ENCODE measurements around the gene SNX4. TPM values are rescaled to one million over a fixed set of nuclear protein-coding genes. Genes with fewer than 3 reads are reported as not detected.
"Not testable (repeated sequence)": the region's sequence is repeated elsewhere in the genome, so short reads cannot be mapped to it uniquely, and the experiment has no call there.

The SNX4 gene
- total RNA-seq = 10 to 100 TPM; 36.2 to 36.3 TPM

GRCh38 chr3:125519678-125520562 is at the start of gene SNX4:
Gene SNX4, minus strand, starts transcription at chr3:125520202. Its CDS starts 30 bp downstream, at chr3:125520172.
- H3K27ac Mint-ChIP-seq = peak within 1 kb of the TSS; percentile 93
- H3K9me3 Mint-ChIP-seq (ENCODE audit: low read depth) = no peaks in the 10 kb centered on the region
- ATAC-seq (peak; percentile 99), DNase-seq (peak; percentile 93)
- intact Hi-C loops (cut with DNase I, micrococcal nuclease) = loop anchor here (1.0 to 10.0 kb wide), 7 partner anchors 8 to 955 kb away; partner anchors contain the start of genes OSBPL11 (in 2 of the 2) and ZXDC (in 1 of the 2)
- H3K27me3 Mint-ChIP-seq = no peaks in the 10 kb centered on the region
- POLR2A ChIA-PET = interaction anchor here (0.7 kb wide), 1 partner anchor 43 kb away, joined by 3 read pairs; no protein-coding TSS in a partner anchor
- H3K4me3 Mint-ChIP-seq = peak within 1 kb of the TSS; percentile 85
- CTCF ChIA-PET = interaction anchor here (0.5 to 2.2 kb wide), 10 partner anchors 19 to 487 kb away, joined by 3 to 12 read pairs (median 3); no protein-coding TSS in a partner anchor
- peaks cover 37% of the 10 kb centered on the region for H3K4me1 Mint-ChIP-seq
- peaks cover 8% of the 10 kb centered on the region for H3K36me3 Mint-ChIP-seq (ENCODE audit: low read depth)

- CTCF ChIA-PET = interaction anchor here (0.9 to 2.1 kb wide), 2 partner anchors 9 to 30 kb away, joined by 3 to 6 read pairs; no protein-coding TSS in a partner anchor
- POLR2A ChIA-PET = no interaction called here
- DNase-seq (peak; percentile 5), ATAC-seq (peak; percentile 60)
- H3K36me3 Mint-ChIP-seq (ENCODE audit: low read depth) = peaks cover 17% of the 10 kb centered on the region
- H3K4me1 Mint-ChIP-seq = peaks cover 15% of the 10 kb centered on the region
- H3K4me3 Mint-ChIP-seq = no peak overlapping the region
- peak overlapping the region; percentile 11 for H3K27ac Mint-ChIP-seq
- intact Hi-C loops (cut with DNase I, micrococcal nuclease) = no loop called here
- H3K9me3 Mint-ChIP-seq (ENCODE audit: low read depth) = no peaks in the 10 kb centered on the region
- H3K27me3 Mint-ChIP-seq = no peaks in the 10 kb centered on the region
Measured at GRCh38 chr3:125556314-125556713, 36.3 kb upstream of the SNX4 start.

GRCh38 chr3:125552401-125552800 is 32.4 kb upstream of the SNX4 start:
- peaks cover 21% of the 10 kb centered on the region for H3K4me1 Mint-ChIP-seq
- H3K36me3 Mint-ChIP-seq (ENCODE audit: low read depth) = peaks cover 13% of the 10 kb centered on the region
- no peak overlapping the region for H3K4me3 Mint-ChIP-seq
- intact Hi-C loops (cut with DNase I, micrococcal nuclease) = no loop called here
- CTCF ChIA-PET = interaction anchor here (0.5 kb wide), 1 partner anchor 86 kb away, joined by 3 read pairs; no protein-coding TSS in a partner anchor
- no peaks in the 10 kb centered on the region for H3K27me3 Mint-ChIP-seq
- ATAC-seq (no peak), DNase-seq (no peak)
- POLR2A ChIA-PET = no interaction called here
- H3K9me3 Mint-ChIP-seq (ENCODE audit: low read depth) = no peaks in the 10 kb centered on the region
- H3K27ac Mint-ChIP-seq = no peak overlapping the region

DNA sequence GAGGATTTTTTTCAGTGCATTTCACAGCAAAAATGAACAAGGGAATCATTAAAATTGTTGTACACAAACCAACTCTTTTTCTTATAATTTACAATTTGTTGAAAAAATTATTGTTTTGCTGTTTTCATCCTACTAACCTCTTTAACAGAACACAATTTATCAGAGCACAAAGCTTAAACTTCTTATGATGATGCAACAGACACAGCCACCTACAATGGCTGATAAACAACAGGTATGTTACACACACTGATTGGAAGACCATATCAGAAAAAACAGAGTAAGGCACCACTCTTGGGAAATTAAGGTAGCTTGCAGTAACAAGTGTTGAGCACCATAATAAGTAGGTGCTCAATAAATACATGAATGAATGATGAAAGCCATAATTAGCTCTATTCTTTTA is 8.9 kb upstream of the SNX4 start:
- peaks cover 20% of the 10 kb centered on the region for H3K36me3 Mint-ChIP-seq (ENCODE audit: low read depth)
- no peak overlapping the region for H3K4me3 Mint-ChIP-seq
- ATAC-seq (no peak), DNase-seq (no peak)
- H3K27ac Mint-ChIP-seq = no peak overlapping the region
- H3K4me1 Mint-ChIP-seq = no peaks in the 10 kb centered on the region
- ChIA-PET CTCF (interaction anchor here (0.7 to 1.0 kb wide), 3 partner anchors 25 to 488 kb away, joined by 3 to 4 read pairs (median 3); no protein-coding TSS in a partner anchor), POLR2A (no interaction called here)
- H3K9me3 Mint-ChIP-seq (ENCODE audit: low read depth) = no peaks in the 10 kb centered on the region
- H3K27me3 Mint-ChIP-seq = no peaks in the 10 kb centered on the region
- intact Hi-C loops (cut with DNase I, micrococcal nuclease) = loop anchor here in 1 of 2 experiments (10.0 kb wide), 1 partner anchor 946 kb away; the partner anchor contains the start of gene ZXDC

GRCh38 chr3:125525153-125525552 is 5.2 kb upstream of the SNX4 start:
- Mint-ChIP-seq H3K27ac (no peak overlapping the region), H3K9me3 (ENCODE audit: low read depth) (no peaks in the 10 kb centered on the region), H3K4me3 (no peak overlapping the region), H3K27me3 (no peaks in the 10 kb centered on the region), H3K4me1 (peaks cover 8% of the 10 kb centered on the region), H3K36me3 (ENCODE audit: low read depth) (peaks cover 10% of the 10 kb centered on the region)
- no peak for DNase-seq
- ChIA-PET POLR2A (no interaction called here), CTCF (interaction anchor here (0.9 kb wide), 1 partner anchor 9 kb away, joined by 3 read pairs; no protein-coding TSS in a partner anchor)
- no peak for ATAC-seq
- intact Hi-C loops (cut with DNase I, micrococcal nuclease) = loop anchor here in 1 of 2 experiments (10.0 kb wide), 1 partner anchor 950 kb away; the partner anchor contains the start of gene ZXDC

GRCh38 chr3:125520563-125520919 is 539 bp upstream of the SNX4 start:
- H3K36me3 Mint-ChIP-seq (ENCODE audit: low read depth); DNase-seq; H3K9me3 Mint-ChIP-seq (ENCODE audit: low read depth); ATAC-seq; H3K27me3 Mint-ChIP-seq; POLR2A ChIA-PET: not testable (repeated sequence)
- CTCF ChIA-PET = interaction anchor here (0.5 to 2.2 kb wide), 6 partner anchors 20 to 488 kb away, joined by 3 to 12 read pairs (median 4); no protein-coding TSS in a partner anchor
- Mint-ChIP-seq H3K4me3 (peak overlapping the region; percentile 85), H3K4me1 (peaks cover 37% of the 10 kb centered on the region), H3K27ac (peak overlapping the region; percentile 87)
- intact Hi-C loops (cut with DNase I, micrococcal nuclease) = loop anchor here in 1 of 2 experiments (1.0 to 10.0 kb wide), 6 partner anchors 8 to 954 kb away; partner anchors contain the start of genes OSBPL11 and ZXDC

- Mint-ChIP-seq H3K27me3 (no peaks in the 10 kb centered on the region), H3K9me3 (ENCODE audit: low read depth) (no peaks in the 10 kb centered on the region), H3K36me3 (ENCODE audit: low read depth) (peaks cover 34% of the 10 kb centered on the region), H3K27ac (no peak overlapping the region), H3K4me3 (no peak overlapping the region), H3K4me1 (peaks cover 61% of the 10 kb centered on the region)
- DNase-seq = no peak
- ChIA-PET CTCF (no interaction called here), POLR2A (no interaction called here)
- intact Hi-C loops (cut with DNase I, micrococcal nuclease) = no loop called here
- no peak for ATAC-seq
Measured at GRCh38 chr3:125515421-125515820, 4.6 kb downstream of the SNX4 start.

GRCh38 chr3:125513490-125514115 is 6.4 kb downstream of the SNX4 start:
- CTCF ChIA-PET = interaction anchor here (0.5 to 2.0 kb wide), 2 partner anchors 29 to 71 kb away, joined by 3 to 6 read pairs; no protein-coding TSS in a partner anchor
- H3K4me1 Mint-ChIP-seq = peaks cover 53% of the 10 kb centered on the region
- H3K4me3 Mint-ChIP-seq = no peak overlapping the region
- no peak for DNase-seq
- H3K36me3 Mint-ChIP-seq (ENCODE audit: low read depth) = peaks cover 43% of the 10 kb centered on the region
- peak overlapping the region; percentile 51 for H3K27ac Mint-ChIP-seq
- POLR2A ChIA-PET = no interaction called here
- no peaks in the 10 kb centered on the region for H3K27me3 Mint-ChIP-seq
- peaks cover 2% of the 10 kb centered on the region for H3K9me3 Mint-ChIP-seq (ENCODE audit: low read depth)
- intact Hi-C loops (cut with DNase I, micrococcal nuclease) = loop anchor here (5.0 kb wide), 2 partner anchors 34 to 156 kb away; no protein-coding TSS in a partner anchor
- ATAC-seq = no peak

DNA sequence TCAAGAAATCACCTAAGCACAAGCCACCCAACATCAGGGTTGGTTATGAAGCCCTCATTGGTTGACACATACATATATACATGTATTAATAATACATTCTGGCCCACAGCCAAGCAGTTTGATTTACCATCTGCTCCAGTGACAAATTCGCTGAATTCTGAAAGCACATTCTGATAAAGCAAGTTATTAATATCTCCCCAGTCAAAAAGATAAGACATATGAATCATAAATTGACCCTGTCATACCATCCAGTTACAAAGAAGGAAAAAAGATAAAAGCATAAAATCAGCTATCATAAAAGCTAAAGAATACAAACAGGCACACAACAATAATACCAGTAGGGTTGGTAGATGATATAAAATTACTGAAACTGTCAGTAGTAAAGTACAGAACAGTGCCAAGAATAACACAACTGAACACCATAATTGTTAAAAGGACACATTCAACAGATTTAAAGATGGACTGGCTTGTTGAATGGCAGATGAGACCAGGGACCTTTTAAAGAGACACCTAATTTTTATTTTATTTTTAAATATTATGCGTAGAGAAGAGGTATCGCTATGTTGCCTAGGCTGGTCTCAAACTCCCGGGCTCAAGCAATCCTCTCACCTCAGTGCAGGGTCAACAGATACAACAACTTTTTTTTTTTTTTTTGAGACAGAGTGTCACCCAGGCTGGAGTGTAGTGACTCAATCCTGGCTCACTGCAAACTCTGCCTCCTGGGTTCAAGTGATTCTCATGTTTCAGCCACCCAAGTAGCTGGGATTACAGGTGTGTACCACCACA is 7.7 kb downstream of the SNX4 start:
- H3K4me3 Mint-ChIP-seq = no peak overlapping the region
- ATAC-seq = peak; percentile 92
- H3K36me3 Mint-ChIP-seq (ENCODE audit: low read depth) = peaks cover 54% of the 10 kb centered on the region

DNA sequence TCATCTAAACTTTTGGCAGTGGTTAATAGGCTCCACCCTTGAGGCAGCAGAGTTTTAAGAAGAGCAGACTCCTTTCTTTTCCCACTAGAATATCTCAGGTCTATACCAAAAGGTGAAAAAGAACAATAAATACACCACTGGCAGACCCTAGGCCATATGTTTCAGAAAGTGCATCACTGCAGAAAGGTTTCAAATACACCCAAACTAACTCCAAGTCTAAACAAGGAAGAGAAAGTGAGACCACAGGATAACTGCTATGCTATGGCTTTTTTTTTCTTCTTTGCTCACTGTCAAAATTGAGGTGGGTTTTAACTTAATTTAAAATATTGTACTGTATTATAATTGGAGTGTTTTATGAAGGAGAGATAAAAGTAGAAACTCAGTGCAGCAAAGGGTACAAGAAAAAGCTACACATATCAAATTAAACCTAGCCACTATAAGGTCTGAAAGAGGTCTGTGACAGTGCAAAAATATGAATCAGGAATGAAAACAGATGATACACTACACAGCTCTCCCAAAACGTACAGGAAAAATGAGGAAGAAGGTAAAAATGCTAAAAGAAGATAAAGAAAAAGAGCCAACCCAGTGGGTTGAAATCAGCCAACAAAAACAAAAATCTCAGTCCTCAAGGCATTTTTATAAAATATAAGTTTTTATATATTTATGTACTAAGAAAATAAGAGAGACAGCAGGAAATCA is 8.4 kb downstream of the SNX4 start:
- ATAC-seq (no peak), DNase-seq (no peak)
- intact Hi-C loops (cut with DNase I, micrococcal nuclease) = loop anchor here (1.0 to 5.0 kb wide), 4 partner anchors 9 to 154 kb away; partner anchors contain the start of gene SNX4 (in 1 of the 2)
- Mint-ChIP-seq H3K4me3 (peak overlapping the region; percentile 2), H3K4me1 (peaks cover 44% of the 10 kb centered on the region), H3K27me3 (no peaks in the 10 kb centered on the region), H3K36me3 (ENCODE audit: low read depth) (peaks cover 61% of the 10 kb centered on the region), H3K27ac (peak overlapping the region; percentile 65), H3K9me3 (ENCODE audit: low read depth) (peaks cover 7% of the 10 kb centered on the region)
- ChIA-PET CTCF (interaction anchor here (0.5 to 2.0 kb wide), 7 partner anchors 11 to 785 kb away, joined by 3 to 6 read pairs (median 3); no protein-coding TSS in a partner anchor), POLR2A (interaction anchor here (1.2 kb wide), 1 partner anchor 84 kb away, joined by 3 read pairs; the partner anchor contains the start of gene OSBPL11)

More for the DNA sequence above, 7.7 kb downstream of the SNX4 start:
- Mint-ChIP-seq H3K9me3 (ENCODE audit: low read depth) (peaks cover 5% of the 10 kb centered on the region), H3K4me1 (peaks cover 49% of the 10 kb centered on the region), H3K27me3 (no peaks in the 10 kb centered on the region), H3K27ac (peak overlapping the region; percentile 67)
- ChIA-PET CTCF (interaction anchor here (0.5 to 2.0 kb wide), 8 partner anchors 9 to 785 kb away, joined by 3 to 6 read pairs (median 4); no protein-coding TSS in a partner anchor), POLR2A (interaction anchor here (1.2 kb wide), 1 partner anchor 83 kb away, joined by 3 read pairs; the partner anchor contains the start of gene OSBPL11)
- intact Hi-C loops (cut with DNase I, micrococcal nuclease) = loop anchor here (1.0 to 5.0 kb wide), 4 partner anchors 8 to 155 kb away; partner anchors contain the start of gene SNX4 (in 1 of the 2)
- peak; percentile 64 for DNase-seq

All from activated CD4-positive, alpha-beta T cell treated with anti-CD3 and anti-CD28 coated beads for 36 hours (primary cell).